Measurements from ENCODE around the gene STRIP2.

GRCh38 chr7:129469930-129470329 is 35.7 kb downstream of the STRIP2 start:
- TF ChIP-seq CTCF (conservative IDR thresholded peaks at IDR 0.05; ENCODE audit: low read length) (no peak), EZH2phosphoT487 (IDR thresholded peaks at IDR 0.05; ENCODE audit: borderline replicate concordance, low read depth, low read length) (no peak)

Data from OCI-LY7 (cell line).